Ishikawa (cell line): ENCODE data around the gene LMF1.
A peak's percentile ranks its signal among the peaks of the same experiment; 100 is the strongest.

Experiments used
- CEBPB ChIP-seq: IDR thresholded peaks from 2 replicates; pipeline ENCODE4 v1.6.1; 2012
- CREB1 ChIP-seq: IDR thresholded peaks from 2 replicates; pipeline ENCODE4 v1.6.1; 2012; ENCODE audit warnings: low read depth
- EGR1 ChIP-seq: IDR thresholded peaks from 2 replicates; pipeline ENCODE4 v1.6.1; 2012
- EP300 ChIP-seq: IDR thresholded peaks from 2 replicates; pipeline ENCODE4 v1.6.1; 2012; ENCODE audit warnings: borderline replicate concordance
- FOXM1 ChIP-seq: IDR thresholded peaks from 2 replicates; pipeline ENCODE4 v1.6.1; 2012; ENCODE audit warnings: low read depth, borderline replicate concordance
- MAX ChIP-seq: IDR thresholded peaks from 2 replicates; pipeline ENCODE4 v1.6.1; 2012
- NFIC ChIP-seq: IDR thresholded peaks from 2 replicates; pipeline ENCODE4 v1.6.1; 2012
- RAD21 ChIP-seq: IDR thresholded peaks from 2 replicates; pipeline ENCODE4 v1.6.1; 2012; ENCODE audit warnings: low read depth
- REST ChIP-seq: IDR thresholded peaks from 2 replicates; pipeline ENCODE4 v1.6.1; 2012; ENCODE audit warnings: low read depth, mild to moderate bottlenecking
- TAF1 ChIP-seq: IDR thresholded peaks from 2 replicates; pipeline ENCODE4 v1.6.1; 2012; ENCODE audit warnings: low read depth, mild to moderate bottlenecking
- TCF12 ChIP-seq: IDR thresholded peaks from 2 replicates; pipeline ENCODE4 v1.6.1; 2012; ENCODE audit warnings: low read depth
- TEAD4 ChIP-seq: IDR thresholded peaks from 2 replicates; pipeline ENCODE4 v1.6.1; 2012
- USF1 ChIP-seq: IDR thresholded peaks from 2 replicates; pipeline ENCODE4 v1.6.1; 2012
- YY1 ChIP-seq: IDR thresholded peaks from 2 replicates; pipeline ENCODE4 v1.6.1; 2012; ENCODE audit warnings: low read depth
- ZBTB7A ChIP-seq: IDR thresholded peaks from 2 replicates; pipeline ENCODE4 v1.6.1; 2012; ENCODE audit warnings: low read depth

Gene LMF1

GRCh38 chr16:998211-998610, 27.4 kb upstream of the LMF1 start:
- TF ChIP-seq RAD21 (no peak), ZBTB7A (no peak), USF1 (no peak), NFIC (no peak), MAX (no peak), FOXM1 (no peak), CEBPB (no peak), TEAD4 (no peak), TCF12 (no peak), YY1 (no peak), EP300 (no peak), REST (no peak)

- no peak for TF ChIP-seq TAF1
- no peak for TF ChIP-seq CEBPB
- 0 out of 2 replicates have a peak, but pooled peaks have one; percentile 13 for TF ChIP-seq TEAD4
Measured at GRCh38 chr16:997440-998051, 26.8 kb upstream of the LMF1 start.

GRCh38 chr16:996681-997080, 25.9 kb upstream of the LMF1 start:
- no peak for TF ChIP-seq RAD21

GRCh38 chr16:995783-996182, 25.0 kb upstream of the LMF1 start:
- TF ChIP-seq USF1 (no peak), EP300 (no peak), YY1 (no peak), MAX (no peak), EGR1 (no peak), TAF1 (no peak), CEBPB (no peak), RAD21 (no peak), NFIC (no peak), FOXM1 (no peak), ZBTB7A (no peak), CREB1 (no peak)

GRCh38 chr16:995087-995486, 24.3 kb upstream of the LMF1 start:
- TF ChIP-seq TAF1 (no peak), MAX (no peak), ZBTB7A (no peak), TEAD4 (no peak), CEBPB (no peak), RAD21 (no peak), CREB1 (no peak), EGR1 (no peak), USF1 (no peak), TCF12 (no peak), NFIC (no peak), FOXM1 (no peak), EP300 (no peak), REST (no peak)

GRCh38 chr16:993731-994130, 22.9 kb upstream of the LMF1 start:
- TF ChIP-seq MAX = no peak
